ENCODE results near the gene KPNA2. TPM values are rescaled to one million over a fixed set of nuclear protein-coding genes. Genes with fewer than 3 reads are reported as not detected.

Gene KPNA2
- total and polyA plus RNA-seq, 2 of the 13 experiments (the other 11 are each of a cell fraction or from before 2014, with no cell fraction given): 111 to 305 TPM

GRCh38 chr17:68047153-68047846 lies 11.8 kb downstream of the KPNA2 start:
- peaks cover 13 to 45% of the 10 kb centered on the region in 2 experiments for H3K36me3 ChIP-seq (replicated peaks in 1 of 2; ENCODE audit: control insufficient read depth in 1 of 2, insufficient read depth in 2 of 2, low read length in 2 of 2)
- in situ Hi-C loops (cut with HindIII; ENCODE audit: extremely low pct_ligation_motif_present, low pct_unique_long_range_greater_than_20kb) (no loop called here), intact Hi-C loops (cut with micrococcal nuclease; ENCODE audit: unreplicated experiment) (no loop called here)
- H2AFZ ChIP-seq (ENCODE audit: low read length): no peak overlapping the region
- H3K4me3 ChIP-seq (replicated peaks in 1 of 3; ENCODE audit: insufficient read depth in 1 of 3, low read depth in 2 of 3, low read length in 3 of 3): no peak overlapping the region
- no peaks in the 10 kb centered on the region for H4K20me1 ChIP-seq (ENCODE audit: insufficient read depth, low read length)
- WGBS (ENCODE audit: low lambda C conversion rate): 96% methylated on average over 9 of the region's 9 CpGs
- H3K4me2 ChIP-seq (ENCODE audit: low read depth, low read length): no peak overlapping the region
- TF ChIP-seq MAFF (IDR thresholded peaks at IDR 0.05; ENCODE audit: low read depth, low read length): peak; percentile 59; the same call in 1 of the 2 replicates
- TF ChIP-seq GATAD1 (CRISPR knock-in tag; IDR thresholded peaks at IDR 0.05): no peak
- 0 out of 2 replicates have a peak, but pooled peaks have one; percentile 6 for TF ChIP-seq RBFOX2 (IDR thresholded peaks at IDR 0.05; ENCODE audit: low read depth, low read length)
- TF ChIP-seq POLR2A (IDR thresholded peaks at IDR 0.05; ENCODE audit: insufficient read depth in 1 of 2, low read depth in 2 of 2, low read length in 2 of 2): peak; percentile 17 to 34; a peak in 2 of 4 replicates
- TF ChIP-seq MAFK (conservative IDR thresholded peaks at IDR 0.05 in 1 of 2, IDR thresholded peaks at IDR 0.05 in 1 of 2; ENCODE audit: low read length in 2 of 2): peak; percentile 18 to 77; a peak in 3 of 4 replicates
- TF ChIP-seq POLR2G (IDR thresholded peaks at IDR 0.05; ENCODE audit: low read depth, low read length): 0 out of 2 replicates have a peak, but pooled peaks have one; percentile 4
- no peak for TF ChIP-seq ZFAT (CRISPR knock-in tag; conservative IDR thresholded peaks at IDR 0.05)
- no peak for TF ChIP-seq ZNF468 (CRISPR knock-in tag; IDR thresholded peaks at IDR 0.05)
- peak; percentile 23; the same call in 1 of the 2 replicates for TF ChIP-seq POLR2AphosphoS2 (IDR thresholded peaks at IDR 0.05; ENCODE audit: low read depth, low read length)
- TF ChIP-seq POLR2AphosphoS5 (IDR thresholded peaks at IDR 0.05; ENCODE audit: low read depth, low read length): peak; percentile 11; the same call in 1 of the 2 replicates
- TF ChIP-seq ATF4 (CRISPR knock-in tag; IDR thresholded peaks at IDR 0.05): peak in 1 of 2 experiments; percentile 70; a peak in 1 of 4 replicates
- no peak for TF ChIP-seq ZNF563 (CRISPR knock-in tag; IDR thresholded peaks at IDR 0.05)
- no peak for TF ChIP-seq GRHL1 (CRISPR knock-in tag; conservative IDR thresholded peaks at IDR 0.05)
- H3K9ac ChIP-seq (ENCODE audit: insufficient read depth, low read depth, low read length): no peak overlapping the region
- H3K27me3 ChIP-seq (ENCODE audit: control insufficient read depth in 1 of 2, insufficient read depth in 2 of 2, low read length in 2 of 2): no peaks in the 10 kb centered on the region; a peak in 1 of 5 replicates
- H3K4me1 ChIP-seq (ENCODE audit: insufficient read depth, low read length): no peaks in the 10 kb centered on the region
- FAIRE-seq (no peak), ATAC-seq (no peak), DNase-seq (ENCODE audit: low spot score) (no peak)
- no peak overlapping the region for H3K27ac ChIP-seq (ENCODE audit: extremely low read length, insufficient read depth, low read length)
- ChIA-PET CTCF (ENCODE audit: low intra/inter-chr PET ratio, low total read pairs) (no interaction called here), POLR2A (interaction anchor here (1.6 kb wide), 1 partner anchor 12 kb away, joined by 5 read pairs; the partner anchor contains the start of gene KPNA2)
- no peaks in the 10 kb centered on the region for H3K79me2 ChIP-seq (ENCODE audit: insufficient read depth, low read length)
- H3K9me3 ChIP-seq (ENCODE audit: low read length): no peaks in the 10 kb centered on the region
- BruUV-seq (replicated peaks): no TSS peak

Data from HepG2 (cell line).